ENCODE results near the gene TOGARAM1.

TOGARAM1 gene

DNA sequence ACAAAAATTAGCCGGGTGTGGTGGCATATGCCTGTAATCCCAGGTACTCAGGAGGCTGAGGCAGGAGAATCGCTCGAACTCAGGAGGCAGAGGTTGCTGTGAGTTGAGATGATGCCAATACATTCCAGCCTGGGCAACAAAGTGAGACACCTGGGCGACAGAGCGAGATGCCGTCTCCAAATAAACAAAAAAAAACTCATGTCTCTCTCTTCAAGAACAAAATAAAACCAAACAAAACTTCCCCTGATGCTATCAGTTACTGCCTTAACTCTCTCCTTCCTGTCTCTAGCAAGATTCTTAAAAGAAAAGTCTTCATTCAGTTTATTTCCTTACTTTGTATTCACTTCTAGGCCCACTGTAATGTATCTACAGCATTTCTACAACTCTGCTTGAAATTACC, 21.0 kb upstream of the TOGARAM1 start:
- Histone ChIP-seq H3K9me3 (ENCODE audit: low read length) (no peaks in the 10 kb centered on the region), H3K27me3 (ENCODE audit: insufficient read depth, low read length) (no peaks in the 10 kb centered on the region), H3K4me1 (ENCODE audit: insufficient read depth, low read length, severe bottlenecking) (no peaks in the 10 kb centered on the region), H3K79me2 (ENCODE audit: insufficient read depth, low read length) (no peaks in the 10 kb centered on the region), H4K20me1 (ENCODE audit: insufficient read depth, low read length) (no peaks in the 10 kb centered on the region), H3K4me3 (ENCODE audit: low read depth, low read length, poor library complexity, severe bottlenecking) (no peak overlapping the region), H3F3A (ENCODE audit: insufficient read depth, low read length) (no peaks in the 10 kb centered on the region; the same call in 1 of the 2 replicates), H3K9ac (ENCODE audit: low read length) (no peak overlapping the region), H3K9me2 (ENCODE audit: low read depth, low read length) (no peaks in the 10 kb centered on the region), H2AFZ (ENCODE audit: low read length) (no peak overlapping the region), H3K36me3 (ENCODE audit: insufficient read depth, low read length) (peaks cover 66% of the 10 kb centered on the region), H3K27ac (ENCODE audit: low read depth, low read length, poor library complexity, severe bottlenecking) (no peak overlapping the region), H3K4me2 (ENCODE audit: low read length) (no peak overlapping the region)
- TF ChIP-seq, protein P1, sequence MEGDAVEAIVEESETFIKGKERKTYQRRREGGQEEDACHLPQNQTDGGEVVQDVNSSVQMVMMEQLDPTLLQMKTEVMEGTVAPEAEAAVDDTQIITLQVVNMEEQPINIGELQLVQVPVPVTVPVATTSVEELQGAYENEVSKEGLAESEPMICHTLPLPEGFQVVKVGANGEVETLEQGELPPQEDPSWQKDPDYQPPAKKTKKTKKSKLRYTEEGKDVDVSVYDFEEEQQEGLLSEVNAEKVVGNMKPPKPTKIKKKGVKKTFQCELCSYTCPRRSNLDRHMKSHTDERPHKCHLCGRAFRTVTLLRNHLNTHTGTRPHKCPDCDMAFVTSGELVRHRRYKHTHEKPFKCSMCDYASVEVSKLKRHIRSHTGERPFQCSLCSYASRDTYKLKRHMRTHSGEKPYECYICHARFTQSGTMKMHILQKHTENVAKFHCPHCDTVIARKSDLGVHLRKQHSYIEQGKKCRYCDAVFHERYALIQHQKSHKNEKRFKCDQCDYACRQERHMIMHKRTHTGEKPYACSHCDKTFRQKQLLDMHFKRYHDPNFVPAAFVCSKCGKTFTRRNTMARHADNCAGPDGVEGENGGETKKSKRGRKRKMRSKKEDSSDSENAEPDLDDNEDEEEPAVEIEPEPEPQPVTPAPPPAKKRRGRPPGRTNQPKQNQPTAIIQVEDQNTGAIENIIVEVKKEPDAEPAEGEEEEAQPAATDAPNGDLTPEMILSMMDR (IDR thresholded peaks at IDR 0.05; ENCODE audit: low read length) = no peak
- TF ChIP-seq EZH2 (IDR thresholded peaks at IDR 0.05; ENCODE audit: borderline replicate concordance, low read length) = no peak

DNA sequence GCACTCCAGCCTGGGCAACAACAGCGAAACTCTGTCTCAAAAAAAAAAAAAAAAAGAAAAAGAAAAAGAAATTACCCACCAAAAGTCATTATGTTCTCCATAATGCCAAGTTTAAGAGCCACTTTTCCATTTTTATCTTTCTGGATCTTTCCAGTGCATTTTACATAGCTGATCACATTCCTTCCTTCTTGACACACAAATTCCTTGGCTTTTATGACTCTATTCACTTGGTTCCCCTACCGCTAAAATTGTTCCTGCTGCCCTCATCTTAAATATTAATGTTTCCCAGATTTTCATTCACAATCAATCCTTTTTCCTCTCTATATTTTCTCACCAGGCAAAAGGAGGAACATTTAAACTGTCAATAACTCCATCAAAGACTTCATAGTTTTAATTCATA, 20.4 kb upstream of the TOGARAM1 start:
- H3K36me3 ChIP-seq (ENCODE audit: insufficient read depth, low read length) = peaks cover 66% of the 10 kb centered on the region
- H3K79me2 ChIP-seq (ENCODE audit: insufficient read depth, low read length) = no peaks in the 10 kb centered on the region
- H3K27ac ChIP-seq (ENCODE audit: low read depth, low read length, poor library complexity, severe bottlenecking) = no peak overlapping the region

DNA sequence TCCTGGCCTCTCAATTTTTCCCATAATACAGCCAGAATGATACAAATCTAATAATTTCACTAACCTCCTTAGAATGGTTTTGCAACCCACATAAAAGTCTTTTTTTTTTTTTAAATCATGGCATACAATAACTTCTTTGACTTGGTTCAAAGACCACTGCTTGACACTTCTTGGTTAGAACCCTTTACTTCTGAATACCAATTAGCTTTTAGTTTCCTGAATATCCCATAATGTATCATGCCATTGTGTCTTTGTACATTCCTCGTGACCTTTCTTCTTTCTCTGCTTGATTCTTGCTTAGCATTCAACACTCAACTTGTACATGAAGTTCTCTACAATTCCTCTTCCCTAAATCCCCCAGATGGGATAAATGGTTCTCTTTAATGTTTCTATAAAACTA, 19.6 kb upstream of the TOGARAM1 start:
- peaks cover 3% of the 10 kb centered on the region; the same call in 1 of the 2 replicates for H3K9me3 ChIP-seq (ENCODE audit: low read length)
- H3F3A ChIP-seq (ENCODE audit: insufficient read depth, low read length) = no peaks in the 10 kb centered on the region; the same call in 1 of the 2 replicates
- H2AFZ ChIP-seq (ENCODE audit: low read length) = no peak overlapping the region
- no peak overlapping the region for H3K4me3 ChIP-seq (ENCODE audit: low read depth, low read length, poor library complexity, severe bottlenecking)
- no peaks in the 10 kb centered on the region for H3K4me1 ChIP-seq (ENCODE audit: insufficient read depth, low read length, severe bottlenecking)
- no peak overlapping the region for H3K4me2 ChIP-seq (ENCODE audit: low read length)
- no peaks in the 10 kb centered on the region for H3K79me2 ChIP-seq (ENCODE audit: insufficient read depth, low read length)
- H3K27ac ChIP-seq (ENCODE audit: low read depth, low read length, poor library complexity, severe bottlenecking) = no peak overlapping the region
- H3K36me3 ChIP-seq (ENCODE audit: insufficient read depth, low read length) = peaks cover 73% of the 10 kb centered on the region
- no peaks in the 10 kb centered on the region for H3K27me3 ChIP-seq (ENCODE audit: insufficient read depth, low read length)
- no peaks in the 10 kb centered on the region for H4K20me1 ChIP-seq (ENCODE audit: insufficient read depth, low read length)
- TF ChIP-seq EZH2 (IDR thresholded peaks at IDR 0.05; ENCODE audit: borderline replicate concordance, low read length) = no peak
- TF ChIP-seq, protein P1 (IDR thresholded peaks at IDR 0.05; ENCODE audit: low read length) = no peak
- H3K9me2 ChIP-seq (ENCODE audit: low read depth, low read length) = no peaks in the 10 kb centered on the region
- H3K9ac ChIP-seq (ENCODE audit: low read length) = no peak overlapping the region

More for the DNA sequence above, 20.4 kb upstream of the TOGARAM1 start:
- Histone ChIP-seq H3K9me2 (ENCODE audit: low read depth, low read length) (no peaks in the 10 kb centered on the region), H4K20me1 (ENCODE audit: insufficient read depth, low read length) (no peaks in the 10 kb centered on the region), H3F3A (ENCODE audit: insufficient read depth, low read length) (no peaks in the 10 kb centered on the region; the same call in 1 of the 2 replicates), H3K4me2 (ENCODE audit: low read length) (no peak overlapping the region), H3K9me3 (ENCODE audit: low read length) (no peaks in the 10 kb centered on the region), H3K4me1 (ENCODE audit: insufficient read depth, low read length, severe bottlenecking) (no peaks in the 10 kb centered on the region), H3K4me3 (ENCODE audit: low read depth, low read length, poor library complexity, severe bottlenecking) (no peak overlapping the region), H3K27me3 (ENCODE audit: insufficient read depth, low read length) (no peaks in the 10 kb centered on the region), H2AFZ (ENCODE audit: low read length) (no peak overlapping the region), H3K9ac (ENCODE audit: low read length) (no peak overlapping the region)
- TF ChIP-seq EZH2 (IDR thresholded peaks at IDR 0.05; ENCODE audit: borderline replicate concordance, low read length) = no peak
- TF ChIP-seq, protein P1 (IDR thresholded peaks at IDR 0.05; ENCODE audit: low read length) = no peak

Data from OCI-LY1 (cell line).